K562 (cell line): ENCODE measurements around the gene PCDHB14. TPM values are rescaled to one million over a fixed set of nuclear protein-coding genes. Genes with fewer than 3 reads are reported as not detected.

Source experiments
- ATAC-seq: fragments of 200-7000 bp; cut with Tn5 transposase; 3 replicates; pipeline ENCODE4 v1.9.1; 2020; ENCODE audit warnings: moderate library complexity
- BruUV-seq: library from RNA; stranded (reverse); fragments of 400-500 nt; replicated peaks from 2 replicates; lab custom pipeline; 2021; lab: Mats Ljungman, UMichigan
- CTCF ChIA-PET: fragments of 300-600 bp; formaldehyde crosslinking; extraction: SDS; loops from one replicate; lab custom pipeline; 2021; ENCODE audit warnings: low intra/inter-chr PET ratio; lab: Yijun Ruan, JAX
- POLR2A ChIA-PET: fragments of 300-600, 350-650 bp; sonication (Branson Sonifier 250); formaldehyde crosslinking; extraction: SDS; loops from one replicate; lab custom pipeline; 2021; ENCODE audit warnings: antibody characterized with exemption, inconsistent platforms; lab: Yijun Ruan, JAX
- DNase-seq, 4 experiments: peaks; one replicate each; pipeline versions ENCODE4 v3.0.0 to v3.0.0-alpha.2; 2011 to 2018; ENCODE audit warnings: low spot score in 3 of 4, mixed read lengths in 3 of 4; ENCODE audit errors: extremely low read depth in 1 of 4
- FAIRE-seq: peaks from 2 replicates; lab custom pipeline; 2011; peaks lifted over from hg19 to GRCh38; lab: Jason Lieb, UNC
- H2AFZ ChIP-seq: 2 replicates; pipeline ENCODE4 v1.6.0; 2011; ENCODE audit warnings: low read depth, low read length, control low read depth, inconsistent platforms
- H3K27ac ChIP-seq: fragments of 200-600 bp; 3 replicates; pipeline ENCODE4 v1.8.0; 2011; ENCODE audit warnings: low read depth, mild to moderate bottlenecking, control low read depth, inconsistent platforms, low read length, moderate library complexity, mixed read lengths; ENCODE audit errors: extremely low read depth
- H3K27me3 ChIP-seq, 2 experiments: fragments of 300-600 bp in 1 of 2; 2 replicates in 1 of 2; 3 replicates in 1 of 2; pipeline versions ENCODE4 v1.6.0 to v1.8.0; 2011; ENCODE audit warnings: inconsistent platforms in 2 of 2, low read length in 2 of 2, mild to moderate bottlenecking in 1 of 2, mixed read lengths in 1 of 2, moderate library complexity in 1 of 2; ENCODE audit not compliant: control insufficient read depth in 2 of 2, insufficient read depth in 2 of 2
- H3K36me3 ChIP-seq: fragments of 300-600 bp; 3 replicates; pipeline ENCODE4 v1.8.0; 2011; ENCODE audit warnings: mild to moderate bottlenecking, low read length, inconsistent platforms; ENCODE audit not compliant: control insufficient read depth, insufficient read depth
- H3K4me1 ChIP-seq, 2 experiments: fragments of 200-600 bp in 1 of 2; replicated peaks in 1 of 2; 2 replicates in 1 of 2; 3 replicates in 1 of 2; pipeline versions ENCODE4 v1.5.1 to v1.8.0; 2011; ENCODE audit warnings: inconsistent platforms in 2 of 2, low read length in 2 of 2, mild to moderate bottlenecking in 1 of 2, mixed read lengths in 1 of 2, moderate library complexity in 1 of 2; ENCODE audit not compliant: control insufficient read depth in 2 of 2, insufficient read depth in 2 of 2
- H3K4me2 ChIP-seq: 2 replicates; pipeline ENCODE4 v1.6.1; 2011; ENCODE audit warnings: low read length, control low read depth, inconsistent platforms, mixed read lengths; ENCODE audit not compliant: insufficient read depth
- H3K4me3 ChIP-seq: fragments of 200-600 bp; sonication (generic), shearing (Covaris generic); 2 replicates; pipeline ENCODE4 v1.5.1; 2016; ENCODE audit warnings: control low read depth, inconsistent platforms
- H3K79me2 ChIP-seq: fragments of 200-600 bp; 3 replicates; pipeline ENCODE4 v1.8.0; 2011; ENCODE audit warnings: low read length, inconsistent platforms; ENCODE audit not compliant: control insufficient read depth, insufficient read depth
- H3K9ac ChIP-seq, 2 experiments: 2 replicates each; pipeline versions ENCODE4 v1.6.0 to v1.6.1; 2011; ENCODE audit warnings: low read depth in 2 of 2, low read length in 2 of 2, control low read depth in 1 of 2, inconsistent platforms in 1 of 2, mild to moderate bottlenecking in 1 of 2, mixed read lengths in 1 of 2; ENCODE audit not compliant: insufficient read depth in 1 of 2
- H3K9me1 ChIP-seq: one replicate; pipeline ENCODE4 v1.6.0; 2011; ENCODE audit warnings: inconsistent platforms, mild to moderate bottlenecking, low read length, moderate library complexity; ENCODE audit not compliant: control insufficient read depth, insufficient read depth
- H3K9me3 ChIP-seq: replicated peaks from 2 replicates; pipeline ENCODE4 v1.5.1; 2011; ENCODE audit warnings: low read depth, low read length, inconsistent platforms; ENCODE audit not compliant: control insufficient read depth, insufficient read depth
- H4K20me1 ChIP-seq: replicated peaks from 2 replicates; pipeline ENCODE4 v1.6.1; 2011; ENCODE audit warnings: low read length, inconsistent platforms, mixed read lengths; ENCODE audit not compliant: control insufficient read depth, insufficient read depth
- ARID3A ChIP-seq: IDR thresholded peaks from 2 replicates; pipeline ENCODE4 v1.6.1; 2012; ENCODE audit warnings: low read depth, low read length, improper control_type of control experiment, borderline replicate concordance
- BRF1 ChIP-seq: IDR thresholded peaks from 3 replicates; pipeline ENCODE4 v1.6.1; 2011; ENCODE audit warnings: borderline replicate concordance, mild to moderate bottlenecking; ENCODE audit not compliant: insufficient read length; ENCODE audit errors: extremely low read depth
- CHD4 ChIP-seq: fragments of 200-600 bp; sonication (generic); IDR thresholded peaks from 3 replicates; pipeline ENCODE4 v1.6.1; 2012; ENCODE audit warnings: low read depth, mild to moderate bottlenecking, mixed read lengths, low read length, inconsistent platforms; ENCODE audit not compliant: insufficient read depth, insufficient replicate concordance, poor library complexity, severe bottlenecking
- GATA2 ChIP-seq: sonication (generic); formaldehyde crosslinking; IDR thresholded peaks from 2 replicates; pipeline ENCODE4 v1.4.0; 2020; ENCODE audit warnings: mild to moderate bottlenecking, missing genetic modification reagents
- HDAC2 ChIP-seq: fragments of 450-650 bp; IDR thresholded peaks from 2 replicates; pipeline ENCODE4 v1.6.1; 2016; ENCODE audit warnings: mild to moderate bottlenecking
- JUNB ChIP-seq: fragments of 450-650 bp; formaldehyde crosslinking; conservative IDR thresholded peaks from 2 replicates; pipeline ENCODE4 v1.4.0; 2020; ENCODE audit warnings: mild to moderate bottlenecking
- KHSRP ChIP-seq: fragments of 450-650 bp; IDR thresholded peaks from 2 replicates; pipeline ENCODE4 v1.6.1; 2017
- PCBP1 ChIP-seq: fragments of 200-400 bp; formaldehyde crosslinking; IDR thresholded peaks from 2 replicates; pipeline ENCODE4 v1.6.1; 2018; ENCODE audit warnings: mild to moderate bottlenecking, low read depth, low read length; ENCODE audit not compliant: poor library complexity, severe bottlenecking
- PURB ChIP-seq: sonication (generic); formaldehyde crosslinking; IDR thresholded peaks from 2 replicates; pipeline ENCODE4 v1.9.0; 2021; ENCODE audit warnings: low read depth, mild to moderate bottlenecking, missing genetic modification reagents
- TAL1 ChIP-seq: fragments of 450-650 bp; IDR thresholded peaks from 2 replicates; pipeline ENCODE4 v1.6.1; 2016; ENCODE audit warnings: mild to moderate bottlenecking
- in situ Hi-C: fragments of 300-500 bp; cut with MboI; formaldehyde crosslinking; loops from 4 replicates; pipeline ENCODE4 v1.15.0; 2018; ENCODE audit warnings: inconsistent platforms, mixed read lengths
- intact Hi-C: fragments of 100-400 bp; cut with micrococcal nuclease; formaldehyde crosslinking; loops from 2 replicates; pipeline ENCODE4 v1.14.2; 2022
- polyA plus RNA-seq, 8 experiments: library from polyadenylated mRNA; depleted of rRNA in 4 of 8; stranded (reverse) in 5 of 8; unstranded in 3 of 8; fragments of >200 nt; fragmentation: Nextera tagmentation in 2 of 8; fragmentation: Illumina TruSeq in 1 of 8; extraction: Ambion mirVana in 2 of 8; extraction: Trizol in 1 of 8; gene quantifications; 2 replicates each; pipeline versions ENCODE4 v1.2.1 to v1.2.3, GENCODE V29; 2011 to 2014; ENCODE audit warnings: inconsistent platforms in 1 of 8, missing spikeins in 1 of 8
- total RNA-seq, 7 experiments: library from RNA; depleted of rRNA in 6 of 7; stranded (reverse); fragments of >200 nt in 6 of 7; fragmentation: Illumina TruSeq in 2 of 7; extraction: Trizol in 2 of 7; gene quantifications; 2 replicates each; pipeline versions ENCODE4 v1.2.1 to v1.2.3, GENCODE V29; 2011 to 2021; ENCODE audit warnings: low replicate concordance in 1 of 7

Gene PCDHB14
- total and polyA plus RNA-seq, 9 of the 15 experiments (the other 6 are each of a cell fraction or from before 2014, with no cell fraction given): not detected

- H4K20me1 ChIP-seq: no peaks in the 10 kb centered on the region
- FAIRE-seq: no peak
- ChIA-PET CTCF (no interaction called here), POLR2A (interaction anchor here (0.6 to 0.7 kb wide), 2 partner anchors 12 to 42 kb away, joined by 3 to 5 read pairs; no protein-coding TSS in a partner anchor)
- no peak overlapping the region for H3K9ac ChIP-seq
- H3K4me3 ChIP-seq: no peak overlapping the region
- H3K36me3 ChIP-seq: no peaks in the 10 kb centered on the region
- H3K27ac ChIP-seq: no peak overlapping the region
- no TSS peak for BruUV-seq
- no peak overlapping the region for H3K4me2 ChIP-seq
- ATAC-seq: no peak
- no peak overlapping the region for H2AFZ ChIP-seq
- TF ChIP-seq BRF1: no peak
- TF ChIP-seq TAL1: no peak
- TF ChIP-seq ARID3A: no peak
- TF ChIP-seq GATA2 (CRISPR knock-in tag): no peak
- TF ChIP-seq PCBP1: no peak
- TF ChIP-seq PURB (CRISPR knock-in tag): no peak
- TF ChIP-seq CHD4: no peak
- no peak for TF ChIP-seq KHSRP
- no peak for TF ChIP-seq HDAC2
- TF ChIP-seq JUNB: no peak
- TF ChIP-seq, all 486 proteins: peak for 0
- in situ Hi-C loops: no loop called here
- Histone ChIP-seq H3K79me2 (no peaks in the 10 kb centered on the region), H3K27me3 (peaks cover 0 to 5% of the 10 kb centered on the region in 2 experiments; a peak in 1 of 5 replicates), H3K4me1 (no peaks in the 10 kb centered on the region), H3K9me1 (no peaks in the 10 kb centered on the region), H3K9me3 (no peaks in the 10 kb centered on the region)
- no peak for DNase-seq
- intact Hi-C loops: no loop called here
Observed at GRCh38 chr5:141250576-141250975, 27.4 kb downstream of the PCDHB14 start.
